Measurements from ENCODE around the gene MND1. TPM values are rescaled to one million over a fixed set of nuclear protein-coding genes. Genes with fewer than 3 reads are reported as not detected.

MND1 gene
- total RNA-seq, 5 donors from 2014 or later (not counting 1 experiment from before 2014, with no cell fraction given), result 0.53 to 1.1 (median 0.70) TPM; not detected in 2

DNA sequence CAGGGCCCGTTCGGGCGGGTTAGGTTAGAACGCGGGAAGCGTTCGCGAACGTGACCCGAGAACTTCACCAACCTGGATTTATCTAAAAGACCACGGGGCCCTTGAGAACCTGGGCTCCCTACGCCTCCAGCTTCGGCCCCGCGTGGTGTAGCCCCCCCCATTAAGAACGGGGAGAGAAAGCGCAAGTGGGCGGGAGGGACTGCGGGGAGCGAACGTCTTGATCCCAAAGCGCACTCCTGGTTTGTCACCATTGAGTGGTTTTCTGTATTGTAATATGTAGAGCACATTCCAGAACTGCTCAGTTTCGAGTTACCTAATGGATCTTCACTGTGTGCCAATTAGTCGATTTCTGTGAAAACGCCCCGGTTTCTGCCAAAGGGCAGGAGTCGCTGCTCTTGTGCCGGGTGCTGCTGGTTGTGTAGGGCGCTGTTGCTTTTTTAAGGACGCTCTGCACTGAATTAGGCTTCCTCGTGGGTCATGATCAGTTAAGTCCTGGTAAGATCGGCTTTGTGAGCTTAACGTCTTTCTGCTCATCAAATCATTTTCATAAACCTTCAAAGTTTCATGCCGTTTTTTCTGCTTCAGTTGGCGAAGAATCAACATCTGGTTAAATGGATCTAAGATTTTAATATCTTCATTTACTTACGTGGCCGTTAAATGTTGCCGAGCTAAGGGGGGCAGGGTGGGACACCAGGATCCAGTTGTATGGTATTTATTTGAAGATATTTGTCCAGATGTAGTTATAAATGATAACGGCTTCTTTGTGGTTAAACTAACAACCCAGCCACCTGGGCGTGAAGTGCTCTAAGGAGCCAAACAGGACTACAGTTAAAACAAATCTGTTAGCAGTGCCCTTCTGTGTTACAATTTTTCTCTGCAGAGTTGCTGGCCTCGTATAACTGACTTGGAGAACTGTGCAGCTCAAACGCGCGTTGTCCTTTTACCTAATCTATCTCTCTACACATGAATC, 809 bp downstream of the MND1 start:
- peak; percentile 17 to 66 (median 39) for DNase-seq
- 0% methylated on average over 26 of the region's 44 CpGs for WGBS (ENCODE audit: insufficient coverage)
- Mint-ChIP-seq H3K9me3 (no peaks in the 10 kb centered on the region), H3K27me3 (peaks cover 0 to 5% of the 10 kb centered on the region in 2 donors), H3K36me3 (no peaks in the 10 kb centered on the region), H3K4me3 (peak overlapping the region; percentile 84 to 95 (median 92)), H3K4me1 (peaks cover 9 to 35% (median 17%) of the 10 kb centered on the region in 3 donors), H3K27ac (peak overlapping the region; percentile 49 to 50)
- Histone ChIP-seq H3K9me3 (no peaks in the 10 kb centered on the region), H3K4me3 (ENCODE audit: control insufficient read depth in 1 of 2, extremely low read depth in 1 of 2, low read length in 1 of 2) (peak overlapping the region; percentile 82 to 95), H3K27me3 (replicated peaks in 1 of 2; ENCODE audit: control insufficient read depth in 2 of 2, extremely low read depth in 1 of 2, insufficient read depth in 2 of 2, low read length in 1 of 2) (no peaks in the 10 kb centered on the region), H3K36me3 (ENCODE audit: control insufficient read depth in 2 of 2, extremely low read depth in 1 of 2, insufficient read depth in 1 of 2, low read length in 1 of 2) (no peaks in the 10 kb centered on the region), H3K27ac (ENCODE audit: low read length) (no peak overlapping the region), H3K4me1 (ENCODE audit: control insufficient read depth in 1 of 2, extremely low read depth in 1 of 2, insufficient read depth in 2 of 2, low read length in 2 of 2) (peaks cover 6 to 11% of the 10 kb centered on the region in 2 experiments)
- ChIA-PET POLR2A (interaction anchor here (0.5 to 0.6 kb wide), 3 partner anchors 81 to 559 kb away, joined by 3 to 6 read pairs (median 3); no protein-coding TSS in a partner anchor), CTCF (interaction anchor here (0.6 to 4.3 kb wide), 13 partner anchors 13 to 298 kb away, joined by 3 to 57 read pairs (median 4); no protein-coding TSS in a partner anchor)
- ATAC-seq (replicated peaks in 1 of 4), result peak; percentile 48 to 61 (median 50)

DNA sequence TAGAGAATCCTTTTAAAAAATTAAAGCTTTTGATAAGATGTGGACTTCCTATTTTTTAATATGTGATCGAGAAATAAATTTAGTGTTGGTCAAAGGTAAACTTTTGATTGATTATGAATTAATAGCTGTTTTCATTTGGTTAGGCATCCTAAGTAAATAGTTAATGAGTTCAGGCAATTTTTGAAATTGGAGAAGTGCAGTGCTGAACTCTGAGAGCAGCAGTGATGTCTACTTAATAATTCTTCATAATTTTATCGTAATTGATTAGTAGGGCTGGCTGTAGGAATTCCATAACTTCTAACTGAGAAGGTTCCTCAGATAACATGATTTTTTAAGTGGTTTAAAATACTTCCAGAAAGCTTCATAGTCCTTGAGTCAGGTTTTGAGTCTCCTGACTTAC, 1.5 kb downstream of the MND1 start:
- Histone ChIP-seq H3K27ac (ENCODE audit: low read length) (no peak overlapping the region), H3K36me3 (ENCODE audit: control insufficient read depth in 2 of 2, extremely low read depth in 1 of 2, insufficient read depth in 1 of 2, low read length in 1 of 2) (no peaks in the 10 kb centered on the region), H3K27me3 (replicated peaks in 1 of 2; ENCODE audit: control insufficient read depth in 2 of 2, extremely low read depth in 1 of 2, insufficient read depth in 2 of 2, low read length in 1 of 2) (no peaks in the 10 kb centered on the region), H3K4me1 (ENCODE audit: control insufficient read depth in 1 of 2, extremely low read depth in 1 of 2, insufficient read depth in 2 of 2, low read length in 2 of 2) (peaks cover 6 to 11% of the 10 kb centered on the region in 2 experiments), H3K9me3 (no peaks in the 10 kb centered on the region), H3K4me3 (ENCODE audit: control insufficient read depth in 1 of 2, extremely low read depth in 1 of 2, low read length in 1 of 2) (no peak overlapping the region)
- Mint-ChIP-seq H3K9me3 (no peaks in the 10 kb centered on the region), H3K27me3 (peaks cover 0 to 3% of the 10 kb centered on the region in 2 donors), H3K27ac (no peak overlapping the region), H3K4me3 (peak overlapping the region; percentile 84 to 95 (median 92)), H3K4me1 (peaks cover 9 to 36% (median 17%) of the 10 kb centered on the region in 3 donors), H3K36me3 (no peaks in the 10 kb centered on the region)
- WGBS (ENCODE audit: insufficient coverage), result no CpG with 5 or more reads among the region's 2 CpGs
- ChIA-PET POLR2A (interaction anchor here in 1 of 2 donors (0.6 kb wide), 1 partner anchor 560 kb away, joined by 3 read pairs; no protein-coding TSS in a partner anchor), CTCF (interaction anchor here (0.6 to 4.3 kb wide), 13 partner anchors 53 to 298 kb away, joined by 3 to 57 read pairs (median 3); no protein-coding TSS in a partner anchor)
- DNase-seq, result no peak
- ATAC-seq (replicated peaks in 1 of 4), result no peak

DNA sequence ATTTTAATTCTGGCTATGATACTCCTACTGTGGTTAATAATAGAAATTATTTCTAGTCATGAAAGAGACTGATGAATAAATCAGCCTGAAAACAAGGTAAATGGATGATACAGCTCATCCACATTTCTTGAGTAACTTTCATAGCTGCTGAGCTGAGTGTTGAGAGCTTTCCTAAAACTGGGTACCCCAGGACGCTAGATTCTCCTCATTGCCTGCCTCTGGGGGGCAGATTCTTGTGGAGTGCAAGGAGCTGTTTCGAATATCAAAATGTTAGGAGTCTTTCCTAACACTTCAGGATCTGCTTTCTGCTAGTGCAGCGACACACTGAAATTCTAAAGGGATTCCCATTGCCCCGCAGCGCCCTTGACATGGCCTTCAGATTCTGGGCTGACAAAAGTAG, 2.1 kb downstream of the MND1 start:
- Histone ChIP-seq H3K27me3 (replicated peaks in 1 of 2; ENCODE audit: control insufficient read depth in 2 of 2, extremely low read depth in 1 of 2, insufficient read depth in 2 of 2, low read length in 1 of 2) (no peaks in the 10 kb centered on the region), H3K9me3 (no peaks in the 10 kb centered on the region), H3K4me3 (ENCODE audit: control insufficient read depth in 1 of 2, extremely low read depth in 1 of 2, low read length in 1 of 2) (no peak overlapping the region), H3K36me3 (ENCODE audit: control insufficient read depth in 2 of 2, extremely low read depth in 1 of 2, insufficient read depth in 1 of 2, low read length in 1 of 2) (no peaks in the 10 kb centered on the region), H3K27ac (ENCODE audit: low read length) (no peak overlapping the region), H3K4me1 (ENCODE audit: control insufficient read depth in 1 of 2, extremely low read depth in 1 of 2, insufficient read depth in 2 of 2, low read length in 2 of 2) (peaks cover 6 to 11% of the 10 kb centered on the region in 2 experiments)
- CTCF ChIA-PET, result interaction anchor here (0.5 to 4.3 kb wide), 13 partner anchors 19 to 297 kb away, joined by 3 to 57 read pairs (median 3); no protein-coding TSS in a partner anchor
- ATAC-seq (replicated peaks in 1 of 4), result no peak
- Mint-ChIP-seq H3K27me3 (peaks cover 0 to 2% of the 10 kb centered on the region in 2 donors), H3K36me3 (no peaks in the 10 kb centered on the region), H3K9me3 (no peaks in the 10 kb centered on the region), H3K27ac (no peak overlapping the region), H3K4me3 (no peak overlapping the region), H3K4me1 (peaks cover 9 to 36% (median 17%) of the 10 kb centered on the region in 3 donors)
- no peak for DNase-seq
- WGBS (ENCODE audit: insufficient coverage), result 96% methylated on average over 4 of the region's 5 CpGs
- POLR2A ChIA-PET, result no interaction called here

DNA sequence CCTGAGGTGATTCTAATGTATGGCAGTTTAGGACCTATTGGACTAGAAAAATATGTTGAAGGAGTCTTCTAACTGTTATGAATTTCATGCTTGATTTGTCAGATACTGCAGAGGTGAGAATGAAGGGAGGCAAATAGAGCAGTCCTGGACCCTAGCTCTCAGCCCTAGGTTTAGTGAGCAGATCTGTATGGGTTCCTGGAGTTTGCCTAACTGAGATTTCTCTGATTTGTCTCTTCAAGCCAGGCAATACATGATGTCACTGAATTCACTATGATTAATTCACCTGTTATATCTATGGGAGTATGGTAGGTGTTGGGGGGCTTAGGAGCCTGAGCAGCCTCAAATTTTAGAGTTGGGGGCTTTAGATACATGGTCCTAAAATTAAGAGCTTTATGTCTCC, 2.6 kb downstream of the MND1 start:
- DNase-seq (no peak), ATAC-seq (replicated peaks in 1 of 4) (no peak)
- Histone ChIP-seq H3K4me3 (ENCODE audit: control insufficient read depth in 1 of 2, extremely low read depth in 1 of 2, low read length in 1 of 2) (no peak overlapping the region), H3K9me3 (no peaks in the 10 kb centered on the region), H3K27me3 (replicated peaks in 1 of 2; ENCODE audit: control insufficient read depth in 2 of 2, extremely low read depth in 1 of 2, insufficient read depth in 2 of 2, low read length in 1 of 2) (no peaks in the 10 kb centered on the region), H3K4me1 (ENCODE audit: control insufficient read depth in 1 of 2, extremely low read depth in 1 of 2, insufficient read depth in 2 of 2, low read length in 2 of 2) (peaks cover 6 to 11% of the 10 kb centered on the region in 2 experiments), H3K27ac (ENCODE audit: low read length) (no peak overlapping the region), H3K36me3 (ENCODE audit: control insufficient read depth in 2 of 2, extremely low read depth in 1 of 2, insufficient read depth in 1 of 2, low read length in 1 of 2) (no peaks in the 10 kb centered on the region)
- CTCF ChIA-PET, result interaction anchor here (0.5 to 1.8 kb wide), 8 partner anchors 18 to 296 kb away, joined by 3 to 7 read pairs (median 4); no protein-coding TSS in a partner anchor
- peaks cover 9 to 36% (median 17%) of the 10 kb centered on the region in 3 donors for H3K4me1 Mint-ChIP-seq
- POLR2A ChIA-PET, result no interaction called here
- peaks cover 0 to 2% of the 10 kb centered on the region in 2 donors for H3K27me3 Mint-ChIP-seq
- H3K9me3 Mint-ChIP-seq, result no peaks in the 10 kb centered on the region
- H3K27ac Mint-ChIP-seq, result no peak overlapping the region
- no peak overlapping the region for H3K4me3 Mint-ChIP-seq
- no peaks in the 10 kb centered on the region for H3K36me3 Mint-ChIP-seq

DNA sequence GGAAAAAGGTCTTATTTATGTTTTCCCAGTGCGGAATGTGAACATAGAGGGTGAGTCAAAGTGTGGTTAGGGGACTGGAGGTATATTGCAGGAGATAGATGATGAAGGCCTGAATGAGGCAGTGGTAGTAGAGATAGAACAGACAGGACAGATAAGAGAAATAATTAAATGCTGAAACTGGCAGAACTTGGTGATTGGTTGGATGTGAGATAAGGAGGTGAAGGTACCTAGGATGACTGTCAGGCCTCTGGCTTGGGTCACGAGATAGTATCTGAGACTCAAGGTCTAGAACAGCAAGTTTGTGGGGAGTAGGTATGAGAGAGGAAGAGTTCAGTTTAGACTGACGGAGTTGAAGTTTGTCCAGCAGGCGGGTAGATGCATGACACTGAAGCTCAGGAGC, 3.5 kb downstream of the MND1 start:
- Mint-ChIP-seq H3K27me3 (no peaks in the 10 kb centered on the region), H3K27ac (no peak overlapping the region), H3K9me3 (no peaks in the 10 kb centered on the region), H3K4me3 (no peak overlapping the region), H3K4me1 (peaks cover 9 to 36% (median 17%) of the 10 kb centered on the region in 3 donors), H3K36me3 (no peaks in the 10 kb centered on the region)
- ChIA-PET POLR2A (interaction anchor here in 1 of 2 donors (0.7 kb wide), 1 partner anchor 125 kb away, joined by 3 read pairs; no protein-coding TSS in a partner anchor), CTCF (interaction anchor here in 1 of 2 donors (1.0 to 1.4 kb wide), 3 partner anchors 12 to 226 kb away, joined by 3 to 5 read pairs (median 3); partner anchors contain the start of gene TMEM131L)
- H3K27ac ChIP-seq (ENCODE audit: low read length), result no peak overlapping the region
- ATAC-seq (replicated peaks in 1 of 4) (no peak), DNase-seq (no peak)
- WGBS (ENCODE audit: insufficient coverage), result 89% methylated on average over 4 of the region's 4 CpGs
- no peaks in the 10 kb centered on the region for H3K27me3 ChIP-seq (replicated peaks in 1 of 2; ENCODE audit: control insufficient read depth in 2 of 2, extremely low read depth in 1 of 2, insufficient read depth in 2 of 2, low read length in 1 of 2)
- no peaks in the 10 kb centered on the region for H3K36me3 ChIP-seq (ENCODE audit: control insufficient read depth in 2 of 2, extremely low read depth in 1 of 2, insufficient read depth in 1 of 2, low read length in 1 of 2)
- H3K4me1 ChIP-seq (ENCODE audit: control insufficient read depth in 1 of 2, extremely low read depth in 1 of 2, insufficient read depth in 2 of 2, low read length in 2 of 2), result peaks cover 6 to 11% of the 10 kb centered on the region in 2 experiments
- no peaks in the 10 kb centered on the region for H3K9me3 ChIP-seq
- H3K4me3 ChIP-seq (ENCODE audit: control insufficient read depth in 1 of 2, extremely low read depth in 1 of 2, low read length in 1 of 2), result no peak overlapping the region

DNA sequence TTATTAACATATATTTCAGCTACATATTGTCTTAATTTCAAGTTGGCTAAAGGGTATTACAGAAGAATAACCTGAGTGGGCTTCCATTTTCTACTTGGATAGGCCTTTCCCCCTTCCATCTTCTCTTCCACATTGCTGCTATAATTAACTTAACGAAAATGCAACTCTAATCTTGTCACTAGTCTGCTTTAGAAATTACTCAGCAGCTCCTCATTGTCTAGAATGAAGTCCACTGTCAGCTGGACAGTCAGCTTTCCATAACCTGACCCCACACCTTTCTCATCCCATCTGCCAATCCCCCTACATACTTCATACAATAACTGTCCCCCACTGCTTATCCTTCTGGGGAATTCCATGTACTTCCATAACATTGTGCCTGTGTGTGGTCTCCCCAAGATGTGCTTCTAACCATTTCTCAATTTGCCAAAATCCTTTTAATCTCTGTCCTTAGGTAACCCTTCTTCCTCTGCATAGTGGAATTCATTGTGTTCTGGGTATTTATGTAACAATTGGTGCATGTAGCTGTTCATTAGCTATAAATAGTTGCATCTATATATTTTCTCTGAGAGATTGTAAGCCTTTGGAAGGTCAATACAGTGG, 4.8 kb downstream of the MND1 start:
- 70% methylated on average over 1 of the region's 1 CpG for WGBS (ENCODE audit: insufficient coverage)
- POLR2A ChIA-PET, result interaction anchor here in 1 of 2 donors (1.2 kb wide), 1 partner anchor 13 kb away, joined by 7 read pairs; no protein-coding TSS in a partner anchor
- peaks cover 9 to 36% (median 17%) of the 10 kb centered on the region in 3 donors for H3K4me1 Mint-ChIP-seq
- H3K36me3 ChIP-seq (ENCODE audit: control insufficient read depth in 2 of 2, extremely low read depth in 1 of 2, insufficient read depth in 1 of 2, low read length in 1 of 2), result no peaks in the 10 kb centered on the region
- no peaks in the 10 kb centered on the region for H3K9me3 ChIP-seq
- no peaks in the 10 kb centered on the region for H3K36me3 Mint-ChIP-seq
- no peak overlapping the region for H3K27ac ChIP-seq (ENCODE audit: low read length)
- no peak overlapping the region for H3K4me3 ChIP-seq (ENCODE audit: control insufficient read depth in 1 of 2, extremely low read depth in 1 of 2, low read length in 1 of 2)
- DNase-seq (no peak), ATAC-seq (replicated peaks in 1 of 4) (no peak)
- H3K9me3 Mint-ChIP-seq, result no peaks in the 10 kb centered on the region
- H3K4me3 Mint-ChIP-seq, result no peak overlapping the region
- H3K4me1 ChIP-seq (ENCODE audit: control insufficient read depth in 1 of 2, extremely low read depth in 1 of 2, insufficient read depth in 2 of 2, low read length in 2 of 2), result peaks cover 3 to 7% of the 10 kb centered on the region in 2 experiments
- H3K27me3 Mint-ChIP-seq, result no peaks in the 10 kb centered on the region
- H3K27ac Mint-ChIP-seq, result no peak overlapping the region
- H3K27me3 ChIP-seq (replicated peaks in 1 of 2; ENCODE audit: control insufficient read depth in 2 of 2, extremely low read depth in 1 of 2, insufficient read depth in 2 of 2, low read length in 1 of 2), result no peaks in the 10 kb centered on the region
- CTCF ChIA-PET, result interaction anchor here (0.6 to 1.3 kb wide), 12 partner anchors 9 to 979 kb away, joined by 3 to 9 read pairs (median 4); partner anchors contain the start of gene TMEM131L (in 1 of the 2)
